Keratinocyte (primary cell): ENCODE measurements around the gene MAB21L4. TPM values are rescaled to one million over a fixed set of nuclear protein-coding genes. Genes with fewer than 3 reads are reported as not detected.

Source experiments
- DNase-seq: peaks from one replicate; pipeline ENCODE4 v3.0.0-alpha.2; 2011; ENCODE audit warnings: low read depth, missing footprints, low spot score
- FAIRE-seq: peaks from 2 replicates; lab custom pipeline; 2011; peaks lifted over from hg19 to GRCh38; lab: Jason Lieb, UNC
- H2AFZ ChIP-seq: 2 replicates; pipeline ENCODE4 v1.6.0; 2012; ENCODE audit warnings: low read length, control low read depth, inconsistent platforms; ENCODE audit not compliant: control insufficient read depth
- H3K27ac ChIP-seq: 2 replicates; pipeline ENCODE4 v1.5.1; 2011; ENCODE audit warnings: low read length; ENCODE audit not compliant: control insufficient read depth, insufficient read depth
- H3K27me3 ChIP-seq: 3 replicates; pipeline ENCODE4 v1.6.0; 2011; ENCODE audit warnings: low read length; ENCODE audit not compliant: control insufficient read depth, insufficient read depth; ENCODE audit errors: extremely low read depth
- H3K36me3 ChIP-seq, 2 experiments: 2 replicates in 1 of 2; 3 replicates in 1 of 2; pipeline ENCODE4 v1.5.1; 2011; ENCODE audit warnings: low read length in 2 of 2, mild to moderate bottlenecking in 1 of 2; ENCODE audit not compliant: control insufficient read depth in 2 of 2, insufficient read depth in 2 of 2; ENCODE audit errors: extremely low read depth in 1 of 2
- H3K4me1 ChIP-seq: 3 replicates; pipeline ENCODE4 v1.5.1; 2011; ENCODE audit warnings: low read length; ENCODE audit not compliant: control insufficient read depth, insufficient read depth; ENCODE audit errors: extremely low read depth
- H3K4me2 ChIP-seq: 3 replicates; pipeline ENCODE4 v1.6.0; 2011; ENCODE audit warnings: low read depth, low read length; ENCODE audit not compliant: control insufficient read depth, insufficient read depth; ENCODE audit errors: extremely low read depth
- H3K4me3 ChIP-seq, 3 experiments: fragments of 200-600 bp in 1 of 3; sonication (generic) in 1 of 3; 2 replicates in 2 of 3; 3 replicates in 1 of 3; pipeline ENCODE4 v1.5.1; 2011 to 2016; ENCODE audit warnings: low read length in 3 of 3, mild to moderate bottlenecking in 3 of 3, control low read depth in 2 of 3, inconsistent platforms in 1 of 3, low read depth in 1 of 3, mixed read lengths in 1 of 3, mixed run types in 1 of 3, moderate library complexity in 1 of 3; ENCODE audit not compliant: control insufficient read depth in 2 of 3, insufficient read depth in 2 of 3; ENCODE audit errors: extremely low read depth in 1 of 3
- H3K79me2 ChIP-seq: 2 replicates; pipeline ENCODE4 v1.6.0; 2012; ENCODE audit warnings: low read length; ENCODE audit not compliant: control insufficient read depth, insufficient read depth
- H3K9ac ChIP-seq: 3 replicates; pipeline ENCODE4 v1.6.0; 2011; ENCODE audit warnings: low read length; ENCODE audit not compliant: control insufficient read depth, insufficient read depth; ENCODE audit errors: extremely low read depth
- H3K9me1 ChIP-seq: 3 replicates; pipeline ENCODE4 v1.6.0; 2011; ENCODE audit warnings: low read length; ENCODE audit not compliant: control insufficient read depth, insufficient read depth; ENCODE audit errors: extremely low read depth
- H3K9me3 ChIP-seq: 2 replicates; pipeline ENCODE4 v1.5.1; 2012; ENCODE audit warnings: low read depth, low read length; ENCODE audit not compliant: control insufficient read depth
- H4K20me1 ChIP-seq: 3 replicates; pipeline ENCODE4 v1.6.0; 2011; ENCODE audit warnings: low read length; ENCODE audit not compliant: control insufficient read depth, insufficient read depth; ENCODE audit errors: extremely low read depth
- EZH2 ChIP-seq: IDR thresholded peaks from one replicate; pipeline ENCODE4 v1.6.1; 2012; ENCODE audit warnings: inconsistent platforms, mild to moderate bottlenecking, low read length, moderate library complexity
- dilution Hi-C: fragments of 300-500 bp; cut with MboI; formaldehyde crosslinking; loops from one replicate; pipeline ENCODE4 v1.7.0; 2020; ENCODE audit warnings: low sequenced_read_pairs; ENCODE audit not compliant: extremely low pct_ligation_motif_present
- polyA plus RNA-seq, 5 experiments: library from polyadenylated mRNA; depleted of rRNA in 3 of 5; stranded (reverse) in 3 of 5; stranded (forward) in 1 of 5; unstranded in 1 of 5; fragments of >200 nt; gene quantifications; 1 replicate in 1 of 5; 2 replicates in 3 of 5; 3 replicates in 1 of 5; pipeline versions ENCODE4 v1.2.1 to v1.2.3, GENCODE V29; 2011 to 2012; ENCODE audit warnings: missing spikeins in 2 of 5, low read depth in 1 of 5, low replicate concordance in 1 of 5
- TF ChIP-seq, protein P1 (sequence below), 3 experiments: IDR thresholded peaks in 1 of 3; conservative IDR thresholded peaks in 1 of 3; optimal IDR thresholded peaks in 1 of 3; 2 replicates in 2 of 3; 3 replicates in 1 of 3; pipeline versions ENCODE3 to v1.5.1; 2011; ENCODE audit warnings: low read length in 3 of 3, mild to moderate bottlenecking in 3 of 3, moderate library complexity in 2 of 3, control low read depth in 1 of 3, inconsistent platforms in 1 of 3; ENCODE audit not compliant: insufficient read depth in 2 of 3; ENCODE audit errors: extremely low read depth in 1 of 3

Gene MAB21L4
- polyA plus RNA-seq, 1 donor (not counting 4 experiments of a cell fraction or from before 2014, with no cell fraction given): 0.37 TPM

- Histone ChIP-seq H3K4me2 (peak overlapping the region; percentile 56), H3K27me3 (peaks cover 15% of the 10 kb centered on the region), H3K9me3 (no peaks in the 10 kb centered on the region), H3K27ac (peak overlapping the region; percentile 73), H3K9me1 (peaks cover 5% of the 10 kb centered on the region), H3K79me2 (no peaks in the 10 kb centered on the region), H3K36me3 (no peaks in the 10 kb centered on the region), H4K20me1 (peaks cover 5% of the 10 kb centered on the region), H3K4me1 (peaks cover 15% of the 10 kb centered on the region), H3K9ac (peak overlapping the region; percentile 66), H3K4me3 (no peak overlapping the region), H2AFZ (no peak overlapping the region)
- dilution Hi-C loops: no loop called here
- FAIRE-seq: peak; percentile 98
- peak; percentile 23 for DNase-seq
- TF ChIP-seq EZH2: no peak
- TF ChIP-seq, protein P1, sequence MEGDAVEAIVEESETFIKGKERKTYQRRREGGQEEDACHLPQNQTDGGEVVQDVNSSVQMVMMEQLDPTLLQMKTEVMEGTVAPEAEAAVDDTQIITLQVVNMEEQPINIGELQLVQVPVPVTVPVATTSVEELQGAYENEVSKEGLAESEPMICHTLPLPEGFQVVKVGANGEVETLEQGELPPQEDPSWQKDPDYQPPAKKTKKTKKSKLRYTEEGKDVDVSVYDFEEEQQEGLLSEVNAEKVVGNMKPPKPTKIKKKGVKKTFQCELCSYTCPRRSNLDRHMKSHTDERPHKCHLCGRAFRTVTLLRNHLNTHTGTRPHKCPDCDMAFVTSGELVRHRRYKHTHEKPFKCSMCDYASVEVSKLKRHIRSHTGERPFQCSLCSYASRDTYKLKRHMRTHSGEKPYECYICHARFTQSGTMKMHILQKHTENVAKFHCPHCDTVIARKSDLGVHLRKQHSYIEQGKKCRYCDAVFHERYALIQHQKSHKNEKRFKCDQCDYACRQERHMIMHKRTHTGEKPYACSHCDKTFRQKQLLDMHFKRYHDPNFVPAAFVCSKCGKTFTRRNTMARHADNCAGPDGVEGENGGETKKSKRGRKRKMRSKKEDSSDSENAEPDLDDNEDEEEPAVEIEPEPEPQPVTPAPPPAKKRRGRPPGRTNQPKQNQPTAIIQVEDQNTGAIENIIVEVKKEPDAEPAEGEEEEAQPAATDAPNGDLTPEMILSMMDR (optimal IDR thresholded peaks at IDR 0.05 in 1 of 3, IDR thresholded peaks at IDR 0.05 in 1 of 3, conservative IDR thresholded peaks at IDR 0.05 in 1 of 3; ENCODE audit: extremely low read depth in 1 of 3, insufficient read depth in 2 of 3, low read length in 3 of 3): no peak
Measured at GRCh38 chr2:240921311-240921994, 25.5 kb upstream of the MAB21L4 start.

GRCh38 chr2:240920783-240921231 is 24.9 kb upstream of the MAB21L4 start:
- Histone ChIP-seq H2AFZ (no peak overlapping the region), H3K79me2 (no peaks in the 10 kb centered on the region), H4K20me1 (peaks cover 5% of the 10 kb centered on the region), H3K9ac (peak overlapping the region; percentile 66), H3K36me3 (no peaks in the 10 kb centered on the region), H3K27ac (peak overlapping the region; percentile 73), H3K9me1 (peaks cover 5% of the 10 kb centered on the region), H3K9me3 (no peaks in the 10 kb centered on the region), H3K4me3 (no peak overlapping the region), H3K4me2 (peak overlapping the region; percentile 56), H3K27me3 (peaks cover 13% of the 10 kb centered on the region), H3K4me1 (peaks cover 15% of the 10 kb centered on the region)
- dilution Hi-C loops: no loop called here
- FAIRE-seq: no peak
- TF ChIP-seq, protein P1 (optimal IDR thresholded peaks at IDR 0.05 in 1 of 3, IDR thresholded peaks at IDR 0.05 in 1 of 3, conservative IDR thresholded peaks at IDR 0.05 in 1 of 3; ENCODE audit: extremely low read depth in 1 of 3, insufficient read depth in 2 of 3, low read length in 3 of 3): no peak
- TF ChIP-seq EZH2: no peak
- DNase-seq: no peak
